Muscle layer of colon (tissue), 2 donors: ENCODE data around the gene PDCD1.
A peak's percentile ranks its signal among the peaks of the same experiment; 100 is the strongest.

Source experiments
- H3K27ac ChIP-seq: one replicate; pipeline ENCODE4 v1.7.0; 2013; ENCODE audit warnings: low read depth, mild to moderate bottlenecking, low read length, moderate library complexity
- H3K27me3 ChIP-seq, 2 donors: one replicate each; pipeline ENCODE4 v1.7.0; 2013; ENCODE audit warnings: low read length in 2 of 2, mild to moderate bottlenecking in 2 of 2; ENCODE audit not compliant: insufficient read depth in 2 of 2, control insufficient read depth in 1 of 2
- H3K36me3 ChIP-seq: one replicate; pipeline ENCODE4 v1.7.0; 2013; ENCODE audit warnings: mild to moderate bottlenecking, low read length; ENCODE audit not compliant: insufficient read depth
- H3K4me1 ChIP-seq: one replicate; pipeline ENCODE4 v1.7.0; 2013; ENCODE audit warnings: mild to moderate bottlenecking, low read length; ENCODE audit not compliant: insufficient read depth
- H3K4me3 ChIP-seq, 2 donors: one replicate each; pipeline ENCODE4 v1.7.0; 2013; ENCODE audit warnings: low read length in 2 of 2, low read depth in 1 of 2, mild to moderate bottlenecking in 1 of 2, moderate library complexity in 1 of 2
- H3K9ac ChIP-seq: one replicate; pipeline ENCODE4 v1.7.0; 2013; ENCODE audit warnings: low read length
- H3K9me3 ChIP-seq: one replicate; pipeline ENCODE4 v1.7.0; 2013; ENCODE audit warnings: mild to moderate bottlenecking, low read length
- donor health status: abdominal sarcoma.
- donor health status: Adenocarcinoma of cecum.

PDCD1 gene

DNA sequence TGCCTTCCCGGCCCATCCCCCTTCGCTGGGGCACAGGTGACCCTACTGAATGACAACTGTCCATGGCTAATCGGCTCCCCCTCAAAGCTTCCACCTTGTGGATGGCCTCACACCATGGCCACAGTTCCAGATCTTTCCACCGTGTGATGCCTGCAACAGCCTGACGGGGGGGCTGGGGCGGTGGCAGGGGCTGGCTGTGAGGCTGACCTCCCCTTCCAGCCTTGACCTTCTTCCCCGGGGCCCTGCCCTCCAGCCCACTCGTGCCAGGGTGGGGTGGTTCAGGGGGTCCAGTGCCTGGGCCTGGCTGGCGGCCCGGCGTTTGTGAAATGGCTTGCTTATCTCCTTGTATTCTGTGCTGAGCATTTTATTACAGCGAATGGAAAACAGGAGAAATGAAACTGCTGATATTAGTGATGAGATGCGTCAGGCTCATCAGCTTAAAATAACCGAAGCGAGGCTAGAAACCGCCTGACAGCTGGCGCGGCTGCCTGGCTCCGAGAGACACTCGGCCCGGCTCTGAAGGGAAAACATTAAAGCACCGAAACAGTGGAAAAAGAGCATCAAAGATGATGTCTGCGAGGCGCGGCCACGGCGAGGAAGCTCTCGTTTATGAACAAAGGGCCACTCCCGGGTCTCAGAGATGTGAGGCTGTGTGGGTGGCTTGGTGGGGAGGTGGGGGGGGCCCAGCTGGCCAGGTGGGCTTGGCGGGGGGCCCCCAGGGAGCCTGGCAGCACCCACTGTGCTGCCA is 916 bp upstream of the PDCD1 start:
- Histone ChIP-seq H3K4me1 (peaks cover 9% of the 10 kb centered on the region), H3K36me3 (no peaks in the 10 kb centered on the region), H3K4me3 (peak overlapping the region in 1 of 2 donors; percentile 38), H3K27me3 (peaks cover 14 to 33% of the 10 kb centered on the region in 2 donors), H3K9me3 (no peaks in the 10 kb centered on the region), H3K9ac (no peak overlapping the region), H3K27ac (peak overlapping the region; percentile 63)

DNA sequence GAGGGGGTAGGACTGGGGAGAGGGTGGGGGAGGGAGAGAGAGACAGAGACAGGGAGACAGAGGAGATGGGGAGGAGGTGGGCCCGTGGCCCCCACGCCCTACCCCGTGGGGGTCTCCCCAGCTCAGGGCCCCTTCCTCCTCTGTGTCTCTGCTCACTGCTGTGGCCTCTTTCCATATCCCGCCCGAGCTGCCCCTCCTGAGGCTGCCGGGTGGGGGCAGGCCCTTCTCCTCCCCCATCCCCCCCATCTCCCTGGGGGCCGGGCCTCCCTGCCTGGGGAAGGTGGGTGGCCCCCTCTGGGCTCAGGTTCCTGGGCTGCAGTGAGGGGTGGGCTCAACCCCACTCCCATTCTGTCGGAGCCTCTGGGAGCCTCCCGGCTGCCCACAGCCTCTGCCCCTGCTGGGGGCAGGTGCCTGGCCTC is 332 bp upstream of the PDCD1 start:
- Histone ChIP-seq H3K27ac (no peak overlapping the region), H3K36me3 (no peaks in the 10 kb centered on the region), H3K4me1 (peaks cover 7% of the 10 kb centered on the region), H3K27me3 (peaks cover 8 to 27% of the 10 kb centered on the region in 2 donors), H3K9me3 (no peaks in the 10 kb centered on the region), H3K9ac (no peak overlapping the region), H3K4me3 (peak overlapping the region in 1 of 2 donors; percentile 38)

DNA sequence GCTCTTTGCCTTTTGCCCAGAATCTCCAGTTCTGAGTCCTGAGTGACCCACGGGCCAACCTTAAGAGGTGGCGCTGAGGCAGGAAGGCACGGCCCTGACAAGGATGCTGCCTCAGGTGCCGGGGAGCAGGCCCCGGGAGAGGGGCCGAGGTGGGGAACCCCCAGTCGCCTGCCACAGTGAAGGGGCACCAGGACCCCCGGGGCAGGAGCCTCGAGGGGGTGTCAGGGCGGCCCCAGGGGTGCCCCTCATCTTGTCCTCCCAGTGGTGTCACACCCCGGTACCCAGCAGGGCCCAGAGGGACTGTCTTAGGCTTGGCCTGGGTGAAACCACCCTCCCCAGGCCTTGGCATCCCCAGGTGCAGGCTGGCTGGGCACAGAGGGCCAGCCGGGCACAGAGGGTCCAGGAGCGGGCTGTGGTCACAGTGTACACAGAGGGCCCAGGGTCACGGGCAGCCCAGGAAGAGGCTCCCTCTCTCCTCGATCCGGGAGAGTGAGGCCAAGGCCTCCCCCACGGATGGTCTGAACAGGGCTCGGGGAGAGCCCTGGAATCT is 1.0 kb downstream of the PDCD1 start:
- H3K36me3 ChIP-seq, result no peaks in the 10 kb centered on the region
- H3K9ac ChIP-seq, result no peak overlapping the region
- H3K9me3 ChIP-seq, result no peaks in the 10 kb centered on the region
- H3K27me3 ChIP-seq, result peaks cover 6 to 13% of the 10 kb centered on the region in 2 donors
- H3K27ac ChIP-seq, result no peak overlapping the region
- H3K4me3 ChIP-seq, result no peak overlapping the region
- no peaks in the 10 kb centered on the region for H3K4me1 ChIP-seq

DNA sequence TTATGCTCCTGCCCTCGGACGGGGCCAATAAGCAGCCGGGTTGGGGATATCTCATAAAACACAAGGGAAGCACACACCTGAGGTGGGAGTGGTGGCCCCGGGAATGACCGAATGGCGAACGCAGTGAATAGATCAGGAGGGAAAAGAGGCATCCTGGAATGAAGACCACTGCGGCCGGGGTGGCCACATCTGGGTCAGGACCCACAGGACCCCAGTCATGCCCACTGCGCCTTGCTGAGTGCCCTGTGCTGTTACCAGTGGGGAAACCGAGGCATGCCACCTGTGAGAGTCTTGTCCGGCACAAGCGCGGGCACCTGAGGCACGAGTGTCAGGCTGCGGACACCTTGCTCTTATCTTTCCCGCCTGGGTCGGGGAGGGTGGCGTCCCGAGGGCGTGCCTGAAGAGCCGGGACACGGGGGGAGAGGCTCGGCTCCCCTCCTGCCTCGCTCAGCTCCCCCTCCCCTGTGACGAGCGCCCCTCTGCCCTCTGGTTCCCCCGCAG is 1.6 kb downstream of the PDCD1 start:
- Histone ChIP-seq H3K27me3 (peaks cover 6 to 8% of the 10 kb centered on the region in 2 donors), H3K4me3 (no peak overlapping the region), H3K9ac (no peak overlapping the region), H3K4me1 (no peaks in the 10 kb centered on the region), H3K27ac (no peak overlapping the region), H3K9me3 (no peaks in the 10 kb centered on the region), H3K36me3 (no peaks in the 10 kb centered on the region)

DNA sequence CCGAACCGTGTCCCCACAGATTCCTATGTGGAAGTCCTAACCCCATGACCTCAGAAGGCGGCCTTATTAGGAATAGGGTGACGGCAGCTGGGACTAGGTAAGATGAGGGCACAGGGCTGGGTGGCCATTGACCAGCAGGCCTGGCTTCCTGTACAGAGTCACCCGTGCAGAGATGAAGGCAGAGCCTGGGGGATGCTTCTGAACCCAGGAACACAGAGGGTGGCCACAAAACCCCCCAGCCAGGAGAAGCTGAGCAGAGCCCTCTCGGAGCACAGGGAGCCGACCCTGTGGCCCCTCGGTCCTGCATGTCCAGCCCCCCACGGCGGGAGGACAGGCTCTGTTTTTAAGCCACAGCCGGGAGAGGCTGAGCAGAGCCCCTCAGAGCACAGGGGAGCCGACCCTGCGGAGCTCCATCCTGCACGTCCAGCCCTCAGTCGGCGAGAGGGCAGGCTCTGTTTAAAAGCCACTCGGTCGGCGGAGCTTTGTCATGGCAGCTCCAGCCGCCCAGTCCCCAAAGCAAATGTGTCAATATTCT is 2.7 kb downstream of the PDCD1 start:
- no peaks in the 10 kb centered on the region for H3K9me3 ChIP-seq
- no peak overlapping the region for H3K27ac ChIP-seq
- no peak overlapping the region for H3K9ac ChIP-seq
- H3K4me3 ChIP-seq, result no peak overlapping the region
- H3K4me1 ChIP-seq, result no peaks in the 10 kb centered on the region
- no peaks in the 10 kb centered on the region for H3K36me3 ChIP-seq
- peaks cover 0 to 5% of the 10 kb centered on the region in 2 donors for H3K27me3 ChIP-seq

DNA sequence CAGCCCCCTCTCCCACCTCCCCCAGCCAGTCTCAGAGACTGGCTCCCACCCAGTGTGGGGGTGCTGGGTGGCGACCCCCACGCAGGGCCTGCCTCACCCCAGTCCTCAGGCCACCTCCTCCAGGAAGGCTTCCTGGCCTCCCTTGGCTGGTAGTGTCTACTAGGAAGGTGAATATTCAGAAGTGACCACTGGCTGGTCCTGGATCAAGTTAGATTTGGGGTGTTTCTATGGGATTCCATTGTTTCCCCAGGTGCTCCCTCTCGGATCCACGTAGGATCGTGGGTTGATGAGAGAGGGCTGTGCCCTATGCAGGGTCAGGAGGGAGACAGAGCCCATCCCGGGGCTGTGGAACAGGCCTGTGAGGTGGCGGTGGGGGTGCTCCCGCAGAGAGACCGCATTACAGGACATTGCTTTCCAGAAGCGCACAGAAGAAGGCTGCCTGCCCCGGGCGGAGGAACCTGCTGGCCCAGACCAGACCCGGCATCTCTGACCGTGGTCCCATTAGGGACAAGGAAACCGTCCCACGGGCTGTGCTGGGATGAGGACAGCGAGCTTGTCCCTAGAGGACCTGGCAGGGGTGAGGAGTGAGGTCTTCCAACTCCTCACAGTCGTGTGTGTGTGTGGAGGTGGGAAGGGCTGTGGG is 3.3 kb downstream of the PDCD1 start:
- Histone ChIP-seq H3K9ac (no peak overlapping the region), H3K4me1 (no peaks in the 10 kb centered on the region), H3K9me3 (no peaks in the 10 kb centered on the region), H3K27me3 (peaks cover 0 to 5% of the 10 kb centered on the region in 2 donors), H3K27ac (no peak overlapping the region), H3K36me3 (no peaks in the 10 kb centered on the region), H3K4me3 (no peak overlapping the region)

DNA sequence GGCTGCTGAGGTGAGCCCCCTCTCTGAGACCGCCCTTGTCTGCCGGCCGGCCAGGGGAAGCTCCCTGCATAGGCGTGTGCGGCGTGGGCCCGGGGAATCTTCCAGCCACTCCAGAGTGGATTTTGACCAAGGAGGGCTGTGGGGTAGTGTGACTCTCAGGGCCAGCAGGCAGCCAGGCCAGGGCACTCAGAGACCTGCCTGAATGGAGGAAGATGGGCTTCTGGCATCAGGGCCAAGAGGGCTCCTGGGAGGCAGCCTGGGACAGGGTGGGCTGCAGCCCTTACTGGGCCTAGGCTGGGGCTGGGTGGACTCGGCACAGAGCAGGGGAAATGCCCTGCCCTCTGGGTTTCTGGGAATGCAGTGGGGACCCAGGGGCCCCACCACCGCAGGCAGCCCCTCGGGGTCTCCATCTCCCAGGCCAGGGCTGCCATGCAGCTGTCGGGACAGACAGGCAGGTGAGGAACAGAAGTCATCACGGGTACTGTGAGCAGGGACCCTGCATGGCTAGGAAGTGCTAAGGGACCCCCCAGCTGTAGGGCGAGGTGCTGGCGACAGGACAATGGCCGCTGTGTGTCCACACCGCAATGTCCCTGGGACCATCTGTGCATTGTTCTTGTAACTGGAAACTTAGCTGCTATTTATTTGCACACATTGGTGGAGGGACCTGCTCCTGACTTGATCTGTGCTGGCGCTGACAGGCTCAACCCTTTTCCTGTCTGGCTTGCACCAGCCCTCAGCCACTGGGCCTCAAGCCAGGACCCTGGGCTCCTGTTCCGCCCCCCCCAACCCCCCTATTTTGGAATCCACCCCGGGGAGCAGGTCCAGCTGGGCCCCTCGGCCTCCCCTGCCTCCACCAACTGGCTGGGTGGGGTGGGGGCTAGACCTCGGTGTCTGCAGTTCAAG is 4.1 kb downstream of the PDCD1 start:
- no peak overlapping the region for H3K27ac ChIP-seq

DNA sequence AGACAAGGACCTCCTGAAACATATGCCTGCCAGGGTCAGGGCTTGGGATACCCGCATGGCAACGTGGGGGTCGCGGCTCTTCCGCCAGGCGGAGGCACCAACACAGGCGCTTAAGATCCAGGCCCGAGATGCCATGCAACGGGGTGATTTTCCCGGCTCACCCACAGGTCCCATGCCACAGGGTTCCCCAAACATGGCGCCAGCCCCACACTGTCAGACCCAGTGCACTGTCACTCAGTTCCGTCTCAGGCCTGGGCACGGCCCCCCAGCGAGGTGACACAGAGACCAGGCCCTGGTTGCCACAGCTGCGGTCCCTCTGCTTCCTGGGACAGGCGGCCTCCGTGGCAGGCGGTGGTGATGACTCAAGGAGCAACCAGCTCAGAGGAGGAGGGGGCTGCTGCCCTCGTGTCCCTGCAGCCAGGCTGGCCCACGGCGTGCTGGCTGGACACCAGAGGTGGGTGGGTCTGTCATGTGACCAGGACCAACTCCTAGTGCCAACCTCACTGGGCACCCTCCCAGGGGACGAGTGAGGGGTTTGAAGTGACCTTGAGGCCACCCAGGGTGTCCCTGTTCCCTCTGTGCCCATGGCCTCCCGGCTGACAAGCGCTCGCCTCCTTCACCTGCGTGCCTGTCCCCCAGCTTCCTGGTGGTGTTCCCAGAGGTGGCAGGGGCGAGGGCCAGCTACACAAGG is 4.9 kb downstream of the PDCD1 start:
- Histone ChIP-seq H3K4me1 (no peaks in the 10 kb centered on the region), H3K27ac (no peak overlapping the region), H3K4me3 (no peak overlapping the region), H3K9me3 (no peaks in the 10 kb centered on the region), H3K27me3 (no peaks in the 10 kb centered on the region), H3K36me3 (no peaks in the 10 kb centered on the region), H3K9ac (no peak overlapping the region)

More for the DNA sequence above, 4.1 kb downstream of the PDCD1 start:
- Histone ChIP-seq H3K4me1 (no peaks in the 10 kb centered on the region), H3K36me3 (no peaks in the 10 kb centered on the region), H3K27me3 (peaks cover 0 to 5% of the 10 kb centered on the region in 2 donors), H3K9ac (no peak overlapping the region), H3K9me3 (no peaks in the 10 kb centered on the region), H3K4me3 (no peak overlapping the region)

DNA sequence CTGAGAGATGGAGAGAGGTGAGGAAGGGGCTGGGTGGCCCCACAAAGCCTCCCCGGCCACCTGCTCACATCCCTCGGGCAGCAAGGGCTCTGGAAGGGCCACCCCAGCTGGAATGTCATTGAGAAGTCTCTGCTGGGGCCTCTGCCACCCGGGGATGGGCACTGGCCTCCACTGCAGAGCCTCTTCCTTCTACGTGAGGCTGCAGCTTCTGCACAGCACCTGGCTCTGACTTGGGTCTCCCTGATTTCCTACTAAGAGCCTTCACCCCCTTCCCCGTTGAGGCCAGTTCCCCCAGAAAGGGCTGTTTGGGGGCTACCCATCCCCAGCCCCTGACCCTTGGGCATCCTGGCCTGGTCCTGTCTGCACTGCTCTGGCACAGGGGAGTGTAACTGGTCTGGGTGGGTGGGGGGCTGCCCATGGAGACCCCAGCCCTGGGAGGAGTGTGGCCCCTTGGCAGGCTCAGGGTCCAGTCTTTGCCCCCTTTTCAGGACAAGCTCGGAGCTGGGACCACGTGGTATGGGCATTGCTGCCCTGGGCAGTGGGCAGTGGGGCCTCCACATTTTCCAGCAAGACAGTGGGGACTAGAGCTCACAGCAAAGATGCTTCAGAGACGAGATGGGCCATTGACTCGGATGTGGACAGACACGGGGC is 5.6 kb downstream of the PDCD1 start:
- H3K36me3 ChIP-seq, result no peaks in the 10 kb centered on the region
- no peaks in the 10 kb centered on the region for H3K9me3 ChIP-seq
- H3K27me3 ChIP-seq, result no peaks in the 10 kb centered on the region
- H3K27ac ChIP-seq, result no peak overlapping the region
- no peak overlapping the region for H3K9ac ChIP-seq
- no peak overlapping the region for H3K4me3 ChIP-seq
- no peaks in the 10 kb centered on the region for H3K4me1 ChIP-seq
